MCF 10A (cell line): ENCODE data around the gene EIF4EBP2. TPM values are rescaled to one million over a fixed set of nuclear protein-coding genes. Genes with fewer than 3 reads are reported as not detected.

Experiments used
- BruUV-seq: library from RNA; stranded (reverse); fragments of 400-500 nt; replicated peaks from 2 replicates; lab custom pipeline; 2021; lab: Mats Ljungman, UMichigan
- CTCF ChIA-PET: fragments of 300-600 bp; sonication (Branson Sonifier 250); formaldehyde crosslinking; extraction: SDS; loops from one replicate; lab custom pipeline; 2021; ENCODE audit warnings: antibody characterized with exemption, inconsistent platforms; lab: Yijun Ruan, JAX
- POLR2A ChIA-PET: fragments of 300-600, 350-650 bp; sonication (Branson Sonifier 250); formaldehyde crosslinking; extraction: SDS; loops from one replicate; lab custom pipeline; 2020; ENCODE audit warnings: antibody characterized with exemption, inconsistent platforms; lab: Yijun Ruan, JAX
- DNase-seq: peaks from one replicate; pipeline ENCODE4 v3.0.0-alpha.2; 2018; ENCODE audit not compliant: unreplicated experiment
- H3K27ac Mint-ChIP-seq: one replicate; pipeline ENCODE4 v1.8.0; 2022; ENCODE audit warnings: mild to moderate bottlenecking, low read depth, mixed read lengths; ENCODE audit not compliant: unreplicated experiment
- H3K27me3 Mint-ChIP-seq: one replicate; pipeline ENCODE4 v1.8.0; 2022; ENCODE audit warnings: mixed read lengths; ENCODE audit not compliant: insufficient read depth, unreplicated experiment
- H3K36me3 Mint-ChIP-seq: one replicate; pipeline ENCODE4 v1.8.0; 2022; ENCODE audit warnings: mild to moderate bottlenecking, moderate library complexity, mixed read lengths; ENCODE audit not compliant: insufficient read depth, unreplicated experiment
- H3K4me1 Mint-ChIP-seq: one replicate; pipeline ENCODE4 v1.8.0; 2022; ENCODE audit warnings: mixed read lengths; ENCODE audit not compliant: insufficient read depth, unreplicated experiment
- H3K4me3 Mint-ChIP-seq: one replicate; pipeline ENCODE4 v1.8.0; 2022; ENCODE audit warnings: mild to moderate bottlenecking, moderate library complexity, mixed read lengths; ENCODE audit not compliant: unreplicated experiment
- H3K9me3 Mint-ChIP-seq: one replicate; pipeline ENCODE4 v1.8.0; 2022; ENCODE audit warnings: mixed read lengths; ENCODE audit not compliant: unreplicated experiment
- intact Hi-C: fragments of 100-400 bp; cut with micrococcal nuclease; formaldehyde crosslinking; loops from 2 replicates; pipeline ENCODE4 v1.14.1; 2022
- total RNA-seq: library from RNA; stranded (reverse); gene quantifications from 2 replicates; pipeline ENCODE4 v1.2.3, GENCODE V29; 2022
- TF ChIP-seq, protein P1 (sequence below): fragments of 200-600 bp; IDR thresholded peaks from one replicate; pipeline ENCODE4 v1.8.0; 2022; ENCODE audit warnings: antibody characterized with exemption, mild to moderate bottlenecking; ENCODE audit not compliant: unreplicated experiment

The EIF4EBP2 gene
- total RNA-seq, 1 experiment from 2014 or later, result 21.2 TPM

DNA sequence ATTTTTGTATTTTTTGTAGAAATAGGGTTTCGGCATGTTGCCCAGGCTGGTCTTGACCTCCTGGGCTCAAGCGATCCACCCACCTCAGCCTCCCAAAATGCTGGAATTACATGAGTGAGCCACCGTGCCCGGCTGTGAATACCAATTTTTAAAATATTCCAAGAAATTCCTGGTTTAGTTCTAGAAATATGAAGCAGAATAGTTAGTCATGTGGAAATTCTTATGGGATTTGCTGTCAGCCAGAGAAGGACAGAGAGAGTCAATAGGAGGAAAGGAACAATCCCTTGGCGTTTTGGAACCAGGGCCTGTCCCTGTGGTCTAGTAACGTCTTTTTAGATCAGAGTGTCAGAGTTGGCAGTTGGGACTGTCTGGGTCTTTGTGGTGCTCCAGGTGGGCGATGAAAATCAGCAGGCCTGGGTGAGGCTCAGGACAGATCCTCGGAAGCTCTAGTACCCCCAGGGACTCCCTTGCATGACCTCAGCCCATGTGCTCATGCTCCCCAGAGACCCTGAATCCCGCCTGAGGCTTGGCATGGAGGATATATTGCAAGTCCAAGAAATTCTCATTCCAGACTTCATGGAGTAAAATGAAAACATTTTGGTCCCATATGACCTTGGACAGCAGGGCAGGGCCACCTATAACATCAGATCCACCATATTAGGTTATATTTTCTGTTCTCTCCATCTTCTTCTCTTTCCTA is 29.8 kb downstream of the EIF4EBP2 start:
- Mint-ChIP-seq H3K4me3 (no peak overlapping the region), H3K36me3 (peaks cover under 1% of the 10 kb centered on the region), H3K27me3 (no peaks in the 10 kb centered on the region), H3K27ac (no peak overlapping the region), H3K9me3 (no peaks in the 10 kb centered on the region), H3K4me1 (no peaks in the 10 kb centered on the region)
- intact Hi-C loops, result no loop called here
- no TSS peak for BruUV-seq
- DNase-seq, result no peak
- TF ChIP-seq, protein P1, sequence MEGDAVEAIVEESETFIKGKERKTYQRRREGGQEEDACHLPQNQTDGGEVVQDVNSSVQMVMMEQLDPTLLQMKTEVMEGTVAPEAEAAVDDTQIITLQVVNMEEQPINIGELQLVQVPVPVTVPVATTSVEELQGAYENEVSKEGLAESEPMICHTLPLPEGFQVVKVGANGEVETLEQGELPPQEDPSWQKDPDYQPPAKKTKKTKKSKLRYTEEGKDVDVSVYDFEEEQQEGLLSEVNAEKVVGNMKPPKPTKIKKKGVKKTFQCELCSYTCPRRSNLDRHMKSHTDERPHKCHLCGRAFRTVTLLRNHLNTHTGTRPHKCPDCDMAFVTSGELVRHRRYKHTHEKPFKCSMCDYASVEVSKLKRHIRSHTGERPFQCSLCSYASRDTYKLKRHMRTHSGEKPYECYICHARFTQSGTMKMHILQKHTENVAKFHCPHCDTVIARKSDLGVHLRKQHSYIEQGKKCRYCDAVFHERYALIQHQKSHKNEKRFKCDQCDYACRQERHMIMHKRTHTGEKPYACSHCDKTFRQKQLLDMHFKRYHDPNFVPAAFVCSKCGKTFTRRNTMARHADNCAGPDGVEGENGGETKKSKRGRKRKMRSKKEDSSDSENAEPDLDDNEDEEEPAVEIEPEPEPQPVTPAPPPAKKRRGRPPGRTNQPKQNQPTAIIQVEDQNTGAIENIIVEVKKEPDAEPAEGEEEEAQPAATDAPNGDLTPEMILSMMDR, result no peak
- POLR2A ChIA-PET, result interaction anchor here (1.3 to 1.5 kb wide), 2 partner anchors 17 to 30 kb away, joined by 3 to 4 read pairs; partner anchors contain the start of gene EIF4EBP2
- CTCF ChIA-PET, result interaction anchor here (0.7 to 1.0 kb wide), 2 partner anchors 21 to 27 kb away, joined by 3 read pairs; no protein-coding TSS in a partner anchor

DNA sequence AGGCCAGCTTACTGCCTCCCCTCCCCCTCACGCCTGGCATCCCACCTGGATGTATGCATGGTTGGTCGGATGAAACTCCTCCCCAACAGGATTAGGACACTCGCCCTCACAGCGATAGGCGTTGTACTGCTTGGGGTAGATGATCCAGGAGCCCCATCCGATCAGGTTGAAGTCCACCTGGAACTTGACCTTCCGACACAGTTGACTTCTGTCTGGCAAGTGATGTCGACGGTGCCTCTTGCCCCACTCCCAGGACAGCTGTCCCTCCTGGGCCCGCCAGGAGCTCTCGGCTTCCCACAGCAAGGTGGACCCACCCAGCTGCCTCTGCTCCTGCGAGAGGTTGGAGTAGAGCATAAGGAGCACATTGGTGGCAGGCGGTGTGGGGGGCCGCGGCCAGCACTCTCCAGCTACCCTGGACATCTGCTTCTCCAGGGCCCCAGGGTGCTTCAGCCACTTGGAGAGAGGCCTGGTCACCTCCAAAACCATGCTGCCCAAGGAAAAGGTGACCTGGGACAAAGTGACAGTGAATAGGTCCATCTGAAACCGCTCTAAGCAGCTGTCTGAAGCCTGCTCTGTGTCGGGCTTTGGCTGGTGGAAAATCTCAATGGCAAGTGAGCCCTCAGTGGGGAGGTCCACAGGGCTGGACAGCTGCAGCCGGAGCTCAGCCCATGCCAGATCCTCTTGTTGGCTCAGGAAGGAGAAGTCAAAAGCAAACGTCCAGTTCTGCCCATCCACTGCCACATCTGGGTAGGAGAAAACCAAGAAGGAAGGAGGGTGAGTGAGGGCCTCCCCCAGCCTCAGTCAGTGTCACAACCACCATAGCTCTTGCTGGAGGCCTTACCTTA is 31.5 kb downstream of the EIF4EBP2 start:
- Mint-ChIP-seq H3K4me1 (no peaks in the 10 kb centered on the region), H3K4me3 (no peak overlapping the region), H3K27ac (no peak overlapping the region), H3K36me3 (no peaks in the 10 kb centered on the region), H3K27me3 (peaks cover 3% of the 10 kb centered on the region), H3K9me3 (no peaks in the 10 kb centered on the region)
- no peak for DNase-seq
- ChIA-PET POLR2A (interaction anchor here (0.8 to 1.3 kb wide), 3 partner anchors 10 to 32 kb away, joined by 3 read pairs; partner anchors contain the start of gene EIF4EBP2), CTCF (interaction anchor here (0.6 to 0.9 kb wide), 3 partner anchors 25 to 1175 kb away, joined by 3 read pairs; no protein-coding TSS in a partner anchor)
- no TSS peak for BruUV-seq
- intact Hi-C loops, result no loop called here
- TF ChIP-seq, protein P1, result no peak

DNA sequence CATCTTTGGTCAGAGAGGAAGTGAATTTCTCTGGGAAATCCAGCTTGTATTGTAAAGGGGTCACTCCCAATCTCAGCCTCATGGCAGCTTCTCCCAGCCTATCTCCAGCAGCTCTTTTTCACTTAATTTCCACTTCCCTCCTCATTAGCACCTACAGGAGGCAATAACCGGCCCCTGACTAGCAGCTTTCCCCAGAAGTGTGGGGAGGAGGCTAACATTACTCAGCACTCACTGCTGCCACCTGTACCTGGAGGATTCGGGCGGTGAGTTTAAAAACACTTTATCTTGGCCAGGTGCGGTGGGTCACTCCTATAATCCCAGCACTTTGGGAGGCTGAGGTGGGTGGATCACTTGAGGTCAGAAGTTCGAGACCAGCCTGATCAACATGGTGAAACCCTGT is 33.8 kb downstream of the EIF4EBP2 start:
- Mint-ChIP-seq H3K4me1 (no peaks in the 10 kb centered on the region), H3K27me3 (peaks cover 13% of the 10 kb centered on the region), H3K4me3 (no peak overlapping the region), H3K27ac (no peak overlapping the region), H3K9me3 (no peaks in the 10 kb centered on the region), H3K36me3 (no peaks in the 10 kb centered on the region)
- intact Hi-C loops, result no loop called here
- ChIA-PET CTCF (no interaction called here), POLR2A (interaction anchor here (0.6 to 1.9 kb wide), 3 partner anchors 13 to 1607 kb away, joined by 3 to 6 read pairs (median 3); no protein-coding TSS in a partner anchor)
- DNase-seq, result no peak
- TF ChIP-seq, protein P1, result no peak
- BruUV-seq, result no TSS peak
